ENCODE data around the gene SYTL3. TPM values are rescaled to one million over a fixed set of nuclear protein-coding genes. Genes with fewer than 3 reads are reported as not detected.
"Not testable (repeated sequence)": the region's sequence is repeated elsewhere in the genome, so short reads cannot be mapped to it uniquely, and the experiment has no call there.

SYTL3 gene
- total and polyA plus RNA-seq, 2 donors = 4.9 to 6.3 TPM

- DNase-seq (ENCODE audit: extremely low spot score) = no peak
- no peaks in the 10 kb centered on the region for H3K4me1 ChIP-seq (ENCODE audit: insufficient read depth)
- 80% methylated on average over 7 of the region's 7 CpGs for WGBS
- no peaks in the 10 kb centered on the region for H3K36me3 ChIP-seq (ENCODE audit: insufficient read depth)
- H3K27ac ChIP-seq (ENCODE audit: low read depth) = no peak overlapping the region
- no peak overlapping the region for H3K4me3 ChIP-seq (ENCODE audit: low read depth, low read length)
Observed at GRCh38 chr6:158669145-158670035, 19.5 kb downstream of the SYTL3 start.

- not testable (repeated sequence) for H3K36me3 ChIP-seq (ENCODE audit: insufficient read depth); DNase-seq (ENCODE audit: extremely low spot score); H3K4me1 ChIP-seq (ENCODE audit: insufficient read depth); H3K4me3 ChIP-seq (ENCODE audit: low read depth, low read length); H3K27ac ChIP-seq (ENCODE audit: low read depth)
- WGBS = 76% methylated on average over 8 of the region's 8 CpGs
Observed at GRCh38 chr6:158672119-158672518, 22.3 kb downstream of the SYTL3 start.

- H3K36me3 ChIP-seq (ENCODE audit: insufficient read depth) = no peaks in the 10 kb centered on the region
- no peaks in the 10 kb centered on the region for H3K4me1 ChIP-seq (ENCODE audit: insufficient read depth)
- WGBS = 97% methylated on average over 6 of the region's 6 CpGs
- no peak for DNase-seq (ENCODE audit: extremely low spot score)
- no peak overlapping the region for H3K27ac ChIP-seq (ENCODE audit: low read depth)
- H3K4me3 ChIP-seq (ENCODE audit: low read depth, low read length) = no peak overlapping the region
Observed at GRCh38 chr6:158672726-158673125, 22.9 kb downstream of the SYTL3 start.

GRCh38 chr6:158674342-158675131 is 24.7 kb downstream of the SYTL3 start:
- WGBS = 88% methylated on average over 14 of the region's 14 CpGs
- Histone ChIP-seq H3K27ac (ENCODE audit: low read depth) (no peak overlapping the region), H3K4me1 (ENCODE audit: insufficient read depth) (no peaks in the 10 kb centered on the region), H3K36me3 (ENCODE audit: insufficient read depth) (no peaks in the 10 kb centered on the region), H3K4me3 (ENCODE audit: low read depth, low read length) (no peak overlapping the region)
- no peak for DNase-seq (ENCODE audit: extremely low spot score)

- not testable (repeated sequence) for H3K36me3 ChIP-seq (ENCODE audit: insufficient read depth); H3K27ac ChIP-seq (ENCODE audit: low read depth); DNase-seq (ENCODE audit: extremely low spot score); H3K4me1 ChIP-seq (ENCODE audit: insufficient read depth); H3K4me3 ChIP-seq (ENCODE audit: low read depth, low read length)
- 96% methylated on average over 3 of the region's 3 CpGs for WGBS
Observed at GRCh38 chr6:158677094-158677493, 27.2 kb downstream of the SYTL3 start.

- WGBS = 81% methylated on average over 11 of the region's 11 CpGs
- DNase-seq (ENCODE audit: extremely low spot score) = no peak
- Histone ChIP-seq H3K4me1 (ENCODE audit: insufficient read depth) (no peaks in the 10 kb centered on the region), H3K27ac (ENCODE audit: low read depth) (no peak overlapping the region), H3K4me3 (ENCODE audit: low read depth, low read length) (no peak overlapping the region), H3K36me3 (ENCODE audit: insufficient read depth) (no peaks in the 10 kb centered on the region)
Observed at GRCh38 chr6:158677906-158678578, 28.2 kb downstream of the SYTL3 start.

- no peaks in the 10 kb centered on the region for H3K4me1 ChIP-seq (ENCODE audit: insufficient read depth)
- H3K27ac ChIP-seq (ENCODE audit: low read depth) = no peak overlapping the region
- no peaks in the 10 kb centered on the region for H3K36me3 ChIP-seq (ENCODE audit: insufficient read depth)
- H3K4me3 ChIP-seq (ENCODE audit: low read depth, low read length) = no peak overlapping the region
- 92% methylated on average over 2 of the region's 2 CpGs for WGBS
- DNase-seq (ENCODE audit: extremely low spot score) = no peak
Observed at GRCh38 chr6:158680015-158680414, 30.2 kb downstream of the SYTL3 start.

GRCh38 chr6:158680481-158680880 is 30.6 kb downstream of the SYTL3 start:
- Histone ChIP-seq H3K36me3 (ENCODE audit: insufficient read depth) (no peaks in the 10 kb centered on the region), H3K4me3 (ENCODE audit: low read depth, low read length) (no peak overlapping the region), H3K27ac (ENCODE audit: low read depth) (no peak overlapping the region), H3K4me1 (ENCODE audit: insufficient read depth) (no peaks in the 10 kb centered on the region)
- WGBS = 96% methylated on average over 6 of the region's 6 CpGs
- no peak for DNase-seq (ENCODE audit: extremely low spot score)

- Histone ChIP-seq H3K36me3 (ENCODE audit: insufficient read depth) (no peaks in the 10 kb centered on the region), H3K4me3 (ENCODE audit: low read depth, low read length) (no peak overlapping the region), H3K27ac (ENCODE audit: low read depth) (no peak overlapping the region), H3K4me1 (ENCODE audit: insufficient read depth) (no peaks in the 10 kb centered on the region)
- 96% methylated on average over 5 of the region's 5 CpGs for WGBS
- no peak for DNase-seq (ENCODE audit: extremely low spot score)
Observed at GRCh38 chr6:158684311-158684710, 34.5 kb downstream of the SYTL3 start.

GRCh38 chr6:158684745-158685324 is 35.0 kb downstream of the SYTL3 start:
- Histone ChIP-seq H3K27ac (ENCODE audit: low read depth) (no peak overlapping the region), H3K36me3 (ENCODE audit: insufficient read depth) (no peaks in the 10 kb centered on the region), H3K4me1 (ENCODE audit: insufficient read depth) (no peaks in the 10 kb centered on the region), H3K4me3 (ENCODE audit: low read depth, low read length) (no peak overlapping the region)
- WGBS = 46% methylated on average over 5 of the region's 5 CpGs
- DNase-seq (ENCODE audit: extremely low spot score) = no peak

GRCh38 chr6:158686311-158686710 is 36.5 kb downstream of the SYTL3 start:
- Histone ChIP-seq H3K27ac (ENCODE audit: low read depth) (no peak overlapping the region), H3K36me3 (ENCODE audit: insufficient read depth) (no peaks in the 10 kb centered on the region), H3K4me3 (ENCODE audit: low read depth, low read length) (no peak overlapping the region), H3K4me1 (ENCODE audit: insufficient read depth) (no peaks in the 10 kb centered on the region)
- 72% methylated on average over 4 of the region's 4 CpGs for WGBS
- no peak for DNase-seq (ENCODE audit: extremely low spot score)

- Histone ChIP-seq H3K4me1 (ENCODE audit: insufficient read depth) (no peaks in the 10 kb centered on the region), H3K4me3 (ENCODE audit: low read depth, low read length) (no peak overlapping the region), H3K27ac (ENCODE audit: low read depth) (no peak overlapping the region), H3K36me3 (ENCODE audit: insufficient read depth) (no peaks in the 10 kb centered on the region)
- no peak for DNase-seq (ENCODE audit: extremely low spot score)
- 81% methylated on average over 7 of the region's 7 CpGs for WGBS
Observed at GRCh38 chr6:158686791-158687381, 37.0 kb downstream of the SYTL3 start.

- no peak for DNase-seq (ENCODE audit: extremely low spot score)
- no peak overlapping the region for H3K27ac ChIP-seq (ENCODE audit: low read depth)
- no peaks in the 10 kb centered on the region for H3K36me3 ChIP-seq (ENCODE audit: insufficient read depth)
- no peaks in the 10 kb centered on the region for H3K4me1 ChIP-seq (ENCODE audit: insufficient read depth)
- WGBS = 80% methylated on average over 4 of the region's 4 CpGs
- H3K4me3 ChIP-seq (ENCODE audit: low read depth, low read length) = no peak overlapping the region
Observed at GRCh38 chr6:158687506-158687905, 37.7 kb downstream of the SYTL3 start.

All from urinary bladder (tissue), 4 donors.